NCI-H2107 treated with DMSO at 0.1 percent for 48 hours (cell line): ENCODE measurements around the gene CACNA2D3.

ENCODE experiments used
- DNase-seq: peaks from one replicate; lab custom pipeline; 2025; ENCODE audit not compliant: unreplicated experiment; lab: John Stamatoyannopoulos, UW

Gene CACNA2D3

GRCh38 chr3:54936561-54936960 is 814.2 kb downstream of the CACNA2D3 start:
- no peak for DNase-seq

- no peak for DNase-seq
Measured at GRCh38 chr3:54939557-54940300, 817.4 kb downstream of the CACNA2D3 start.

GRCh38 chr3:54940971-54941370 is 818.6 kb downstream of the CACNA2D3 start:
- DNase-seq = no peak

GRCh38 chr3:54941690-54942362 is 819.5 kb downstream of the CACNA2D3 start:
- DNase-seq = no peak

GRCh38 chr3:54949491-54950044 is 827.2 kb downstream of the CACNA2D3 start:
- DNase-seq = no peak

- no peak for DNase-seq
Measured at GRCh38 chr3:54950391-54951003, 828.1 kb downstream of the CACNA2D3 start.

GRCh38 chr3:54951405-54951804 is 829.1 kb downstream of the CACNA2D3 start:
- no peak for DNase-seq

GRCh38 chr3:54954022-54954421 is 831.7 kb downstream of the CACNA2D3 start:
- no peak for DNase-seq

GRCh38 chr3:54954521-54954920 is 832.2 kb downstream of the CACNA2D3 start:
- DNase-seq = no peak

- DNase-seq = no peak
Measured at GRCh38 chr3:54955496-54955895, 833.1 kb downstream of the CACNA2D3 start.

GRCh38 chr3:54955941-54956340 is 833.6 kb downstream of the CACNA2D3 start:
- DNase-seq = no peak

GRCh38 chr3:54957711-54958110 is 835.4 kb downstream of the CACNA2D3 start:
- peak; percentile 69 for DNase-seq

GRCh38 chr3:54960082-54960481 is 837.7 kb downstream of the CACNA2D3 start:
- DNase-seq = no peak

- no peak for DNase-seq
Measured at GRCh38 chr3:54960701-54961100, 838.3 kb downstream of the CACNA2D3 start.

- DNase-seq = no peak
Measured at GRCh38 chr3:54962200-54962599, 839.8 kb downstream of the CACNA2D3 start.

- no peak for DNase-seq
Measured at GRCh38 chr3:54963641-54964040, 841.3 kb downstream of the CACNA2D3 start.

- DNase-seq = no peak
Measured at GRCh38 chr3:54964081-54964480, 841.7 kb downstream of the CACNA2D3 start.

GRCh38 chr3:54965746-54966145 is 843.4 kb downstream of the CACNA2D3 start:
- DNase-seq = no peak

- DNase-seq = no peak
Measured at GRCh38 chr3:54966979-54967378, 844.6 kb downstream of the CACNA2D3 start.

GRCh38 chr3:54967731-54968161 is 845.4 kb downstream of the CACNA2D3 start:
- no peak for DNase-seq

GRCh38 chr3:54968546-54969172 is 846.3 kb downstream of the CACNA2D3 start:
- DNase-seq = no peak
